Jurkat, Clone E6-1 (cell line): ENCODE data around the gene TMIGD2.

Source experiments
- DNase-seq: peaks from one replicate; pipeline ENCODE4 v3.0.0-alpha.2; 2011; ENCODE audit warnings: low read depth, low spot score
- H3K4me3 ChIP-seq: 2 replicates; pipeline ENCODE4 v1.5.1; 2011; ENCODE audit warnings: mild to moderate bottlenecking, low read length, control low read depth, moderate library complexity

Gene TMIGD2

GRCh38 chr19:4327877-4328242 lies 25.7 kb upstream of the TMIGD2 start:
- DNase-seq, result no peak
- H3K4me3 ChIP-seq, result peak overlapping the region; percentile 52

- DNase-seq, result no peak
- peak overlapping the region; percentile 52; the same call in 1 of the 2 replicates for H3K4me3 ChIP-seq
Measured at GRCh38 chr19:4327252-4327876, 25.2 kb upstream of the TMIGD2 start.

GRCh38 chr19:4326837-4327251 lies 24.7 kb upstream of the TMIGD2 start:
- no peak for DNase-seq
- no peak overlapping the region for H3K4me3 ChIP-seq

GRCh38 chr19:4326215-4326836 lies 24.1 kb upstream of the TMIGD2 start:
- H3K4me3 ChIP-seq, result no peak overlapping the region
- DNase-seq, result no peak

- no peak overlapping the region for H3K4me3 ChIP-seq
- DNase-seq, result no peak
Measured at GRCh38 chr19:4324228-4324627, 22.0 kb upstream of the TMIGD2 start.

GRCh38 chr19:4323692-4324091 lies 21.5 kb upstream of the TMIGD2 start:
- DNase-seq, result no peak
- H3K4me3 ChIP-seq, result no peak overlapping the region

GRCh38 chr19:4322942-4323665 lies 20.9 kb upstream of the TMIGD2 start:
- H3K4me3 ChIP-seq, result no peak overlapping the region
- no peak for DNase-seq

- no peak for DNase-seq
- H3K4me3 ChIP-seq, result no peak overlapping the region
Measured at GRCh38 chr19:4320419-4320818, 18.2 kb upstream of the TMIGD2 start.

- DNase-seq, result no peak
Measured at GRCh38 chr19:4319067-4319718, 17.0 kb upstream of the TMIGD2 start.

GRCh38 chr19:4318460-4318859 lies 16.3 kb upstream of the TMIGD2 start:
- DNase-seq, result no peak

More at GRCh38 chr19:4319067-4319718, 17.0 kb upstream of the TMIGD2 start:
- H3K4me3 ChIP-seq, result no peak overlapping the region

GRCh38 chr19:4316956-4317355 lies 14.8 kb upstream of the TMIGD2 start:
- no peak for DNase-seq
- H3K4me3 ChIP-seq, result no peak overlapping the region

More at GRCh38 chr19:4318460-4318859, 16.3 kb upstream of the TMIGD2 start:
- no peak overlapping the region for H3K4me3 ChIP-seq

GRCh38 chr19:4313847-4314490 lies 11.8 kb upstream of the TMIGD2 start:
- DNase-seq, result no peak
- H3K4me3 ChIP-seq, result no peak overlapping the region

- DNase-seq, result peak; percentile 18
- no peak overlapping the region for H3K4me3 ChIP-seq
Measured at GRCh38 chr19:4310247-4311121, 8.3 kb upstream of the TMIGD2 start.

- no peak overlapping the region for H3K4me3 ChIP-seq
Measured at GRCh38 chr19:4305659-4306058, 3.5 kb upstream of the TMIGD2 start.

GRCh38 chr19:4305257-4305612 lies 3.0 kb upstream of the TMIGD2 start:
- DNase-seq, result no peak
- no peak overlapping the region for H3K4me3 ChIP-seq

More at GRCh38 chr19:4305659-4306058, 3.5 kb upstream of the TMIGD2 start:
- DNase-seq, result no peak

- peak; percentile 42 for DNase-seq
- H3K4me3 ChIP-seq, result peak within 1 kb of the TSS; percentile 43
Measured at GRCh38 chr19:4304538-4305256, 2.5 kb upstream of the TMIGD2 start, which contains the start of gene FSD1. Gene FSD1 (plus strand): TSS chr19:4304598. CDS start chr19:4304747, 149 bp downstream.

GRCh38 chr19:4303819-4304537 lies 1.8 kb upstream of the TMIGD2 start:
- no peak for DNase-seq
- H3K4me3 ChIP-seq, result peak overlapping the region; percentile 43
